ENCODE results near the gene EMID1. TPM values are rescaled to one million over a fixed set of nuclear protein-coding genes. Genes with fewer than 3 reads are reported as not detected.

EMID1 gene
- total and polyA plus RNA-seq, 12 donors, result 0.22 to 1.1 (median 0.41) TPM; not detected in 1

GRCh38 chr22:29208879-29209623, 3.4 kb downstream of the EMID1 start:
- 67 to 77% methylated on average over 17 of the region's 17 CpGs for WGBS, 2 donors
- Histone ChIP-seq H3K36me3 (no peaks in the 10 kb centered on the region), H3K4me3 (no peak overlapping the region), H3K27ac (no peak overlapping the region), H3K4me1 (peaks cover 3 to 11% (median 5%) of the 10 kb centered on the region in 9 donors), H3K9me3 (no peaks in the 10 kb centered on the region), H3K27me3 (peaks cover 0 to 36% (median 4%) of the 10 kb centered on the region in 7 donors)
- ATAC-seq (no peak), DNase-seq (no peak)
- TF ChIP-seq CTCF (IDR thresholded peaks at IDR 0.05), result no peak
- intact Hi-C loops (cut with DNase I), result loop anchor here in 2 of 10 donors (5.0 kb wide), 2 partner anchors 33 to 38 kb away; no protein-coding TSS in a partner anchor

GRCh38 chr22:29209624-29209929, 3.9 kb downstream of the EMID1 start:
- H3K27me3 ChIP-seq, result peaks cover 0 to 36% (median 4%) of the 10 kb centered on the region in 7 donors
- no peak overlapping the region for H3K27ac ChIP-seq
- no peak overlapping the region for H3K4me3 ChIP-seq
- no peak for DNase-seq
- no peak for ATAC-seq
- no peaks in the 10 kb centered on the region for H3K9me3 ChIP-seq
- H3K36me3 ChIP-seq, result no peaks in the 10 kb centered on the region
- intact Hi-C loops (cut with DNase I), result loop anchor here in 2 of 10 donors (5.0 kb wide), 2 partner anchors 33 to 38 kb away; no protein-coding TSS in a partner anchor
- TF ChIP-seq CTCF (IDR thresholded peaks at IDR 0.05), result no peak
- H3K4me1 ChIP-seq, result peaks cover 3 to 11% (median 5%) of the 10 kb centered on the region in 9 donors
- WGBS, 2 donors, result 98 to 99% methylated on average over 3 of the region's 3 CpGs

DNA sequence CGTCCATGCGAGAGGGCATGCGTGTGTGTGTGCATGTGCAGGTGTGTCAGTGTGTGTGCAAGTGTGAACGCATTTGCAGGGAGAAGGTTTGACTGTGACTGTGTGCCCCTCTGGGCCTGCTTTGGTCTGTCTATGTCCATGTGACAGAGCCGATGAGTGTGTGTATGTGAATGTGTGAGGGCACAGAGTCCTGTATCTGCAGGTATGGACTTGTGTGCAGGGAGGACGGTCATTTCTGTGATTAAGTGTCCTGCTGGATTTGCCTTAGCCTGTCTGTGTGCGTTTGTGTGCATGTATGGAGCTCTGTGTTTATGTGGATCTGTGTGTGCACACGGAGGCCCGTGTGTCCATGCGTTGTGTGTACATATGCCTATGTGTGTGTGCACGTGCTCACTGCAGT, 5.4 kb downstream of the EMID1 start:
- H3K4me1 ChIP-seq, result peaks cover 2 to 5% (median 3%) of the 10 kb centered on the region in 9 donors
- no peak for DNase-seq
- WGBS, 2 donors, result 90 to 95% methylated on average over 11 of the region's 11 CpGs
- intact Hi-C loops (cut with DNase I), result loop anchor here in 1 of 10 donors (10.0 kb wide), 1 partner anchor 64 kb away; no protein-coding TSS in a partner anchor
- H3K9me3 ChIP-seq, result no peaks in the 10 kb centered on the region
- peaks cover 0 to 25% (median 3%) of the 10 kb centered on the region in 7 donors for H3K27me3 ChIP-seq
- no peak for ATAC-seq
- no peak for TF ChIP-seq CTCF (IDR thresholded peaks at IDR 0.05)
- no peak overlapping the region for H3K27ac ChIP-seq
- H3K36me3 ChIP-seq, result no peaks in the 10 kb centered on the region
- H3K4me3 ChIP-seq, result no peak overlapping the region

DNA sequence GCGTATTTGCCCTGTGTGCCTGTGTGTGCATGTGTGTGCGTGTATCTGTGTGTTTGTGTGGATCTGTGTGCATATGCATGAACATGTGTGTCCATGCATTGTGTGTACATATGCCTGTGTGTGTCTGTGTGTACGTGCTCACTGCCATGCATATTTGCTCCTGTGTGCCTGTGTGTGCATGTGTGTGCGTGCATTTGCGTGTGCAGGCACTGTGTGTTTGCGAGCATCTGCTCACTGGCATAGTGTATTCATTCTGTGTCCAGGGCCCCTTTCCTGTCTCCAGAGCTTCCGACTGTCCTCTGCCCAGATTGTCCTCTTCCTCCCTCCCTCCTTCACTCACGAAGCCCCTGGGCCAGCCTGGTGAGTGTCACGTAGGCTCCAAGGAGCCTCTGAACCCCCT, 5.8 kb downstream of the EMID1 start:
- ATAC-seq, result no peak

More for the DNA sequence above, 5.8 kb downstream of the EMID1 start:
- TF ChIP-seq CTCF (IDR thresholded peaks at IDR 0.05), result no peak
- H3K4me3 ChIP-seq, result no peak overlapping the region
- 94% methylated on average over 9 of the region's 9 CpGs for WGBS, 2 donors
- H3K9me3 ChIP-seq, result no peaks in the 10 kb centered on the region
- peaks cover 0 to 21% (median 0%) of the 10 kb centered on the region in 7 donors for H3K27me3 ChIP-seq
- intact Hi-C loops (cut with DNase I), result loop anchor here in 1 of 10 donors (10.0 kb wide), 1 partner anchor 63 kb away; no protein-coding TSS in a partner anchor
- no peak for DNase-seq
- H3K27ac ChIP-seq, result no peak overlapping the region
- no peaks in the 10 kb centered on the region for H3K36me3 ChIP-seq
- H3K4me1 ChIP-seq, result peaks cover 0 to 1% (median 0%) of the 10 kb centered on the region in 9 donors
